NCI-H1694 (cell line): ENCODE data around the gene POLA2.
"Not testable (repeated sequence)": the region's sequence is repeated elsewhere in the genome, so short reads cannot be mapped to it uniquely, and the experiment has no call there.

Experiments
- DNase-seq: peaks from one replicate; lab custom pipeline; 2025; lab: John Stamatoyannopoulos, UW

Gene POLA2, protein sequence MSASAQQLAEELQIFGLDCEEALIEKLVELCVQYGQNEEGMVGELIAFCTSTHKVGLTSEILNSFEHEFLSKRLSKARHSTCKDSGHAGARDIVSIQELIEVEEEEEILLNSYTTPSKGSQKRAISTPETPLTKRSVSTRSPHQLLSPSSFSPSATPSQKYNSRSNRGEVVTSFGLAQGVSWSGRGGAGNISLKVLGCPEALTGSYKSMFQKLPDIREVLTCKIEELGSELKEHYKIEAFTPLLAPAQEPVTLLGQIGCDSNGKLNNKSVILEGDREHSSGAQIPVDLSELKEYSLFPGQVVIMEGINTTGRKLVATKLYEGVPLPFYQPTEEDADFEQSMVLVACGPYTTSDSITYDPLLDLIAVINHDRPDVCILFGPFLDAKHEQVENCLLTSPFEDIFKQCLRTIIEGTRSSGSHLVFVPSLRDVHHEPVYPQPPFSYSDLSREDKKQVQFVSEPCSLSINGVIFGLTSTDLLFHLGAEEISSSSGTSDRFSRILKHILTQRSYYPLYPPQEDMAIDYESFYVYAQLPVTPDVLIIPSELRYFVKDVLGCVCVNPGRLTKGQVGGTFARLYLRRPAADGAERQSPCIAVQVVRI

DNA sequence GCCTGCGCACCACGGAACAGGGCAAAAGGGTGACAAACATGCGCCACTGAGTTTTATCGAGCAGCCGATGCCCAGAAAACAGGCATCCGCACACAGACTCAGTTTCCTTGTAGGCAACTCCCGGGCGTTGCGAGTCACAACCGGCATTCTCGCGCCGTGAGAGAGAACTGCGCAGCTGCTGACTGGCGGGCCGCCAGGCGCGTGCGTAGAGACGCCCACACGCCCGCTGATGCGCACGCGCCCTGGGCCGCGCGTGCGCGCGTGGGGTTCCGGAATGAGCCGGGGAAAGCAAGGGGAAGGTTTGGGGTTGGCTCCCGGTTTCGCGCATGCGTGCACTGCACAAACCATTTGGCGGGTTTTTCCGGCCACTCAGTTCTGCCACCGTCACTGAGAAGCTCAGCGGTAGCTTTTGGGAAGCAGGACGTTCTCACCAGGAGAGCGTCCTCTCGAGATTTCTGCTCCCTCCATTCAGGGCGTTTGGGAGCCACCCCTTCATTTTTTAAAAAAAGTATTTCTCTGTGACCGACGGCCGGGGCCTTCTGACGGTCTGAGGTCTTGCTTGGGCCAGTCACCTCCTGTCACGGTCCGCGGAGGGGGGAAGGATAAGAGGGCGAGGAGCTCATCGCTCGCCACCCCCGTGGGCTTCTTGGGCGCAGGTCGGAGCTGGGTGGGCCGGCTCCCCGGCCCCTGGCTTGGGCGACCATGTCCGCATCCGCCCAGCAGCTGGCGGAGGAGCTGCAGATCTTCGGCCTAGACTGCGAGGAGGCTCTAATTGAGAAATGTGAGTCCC lies at the start of gene POLA2:
Gene POLA2, plus strand, starts transcription at position 372 of the 790 bp plus-strand sequence. Its CDS starts 331 bp downstream, at position 703.
- peak; percentile 93 for DNase-seq

DNA sequence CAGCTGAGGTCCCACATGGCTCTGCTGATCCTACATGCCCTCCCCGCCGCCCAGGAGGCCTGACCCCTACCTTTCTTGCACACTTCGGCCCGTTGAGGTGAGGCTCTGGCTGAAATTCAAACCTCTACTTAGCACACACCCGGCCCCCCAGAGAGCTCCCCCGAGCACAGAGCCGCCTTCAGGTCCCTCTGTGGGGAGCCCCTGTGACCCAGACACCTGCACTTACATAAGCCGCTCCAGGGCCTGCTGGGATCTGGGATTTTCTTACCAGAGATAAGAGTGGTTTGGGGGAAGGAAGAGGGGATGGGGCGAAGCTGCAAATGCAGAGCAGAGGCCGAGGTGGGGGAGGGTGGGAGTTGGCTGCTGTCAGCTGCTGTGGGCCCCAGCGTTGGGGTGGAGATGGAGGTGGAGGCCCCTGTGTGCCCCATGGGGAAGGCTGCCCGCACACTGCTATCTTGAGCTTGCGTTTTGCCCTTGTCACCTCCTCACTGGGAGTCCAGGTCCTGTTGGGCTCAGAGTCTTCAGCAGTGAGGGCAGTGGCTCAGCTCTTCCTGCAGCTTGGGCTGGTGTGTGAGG lies 49.4 kb upstream of the POLA2 start:
- DNase-seq, result no peak

DNA sequence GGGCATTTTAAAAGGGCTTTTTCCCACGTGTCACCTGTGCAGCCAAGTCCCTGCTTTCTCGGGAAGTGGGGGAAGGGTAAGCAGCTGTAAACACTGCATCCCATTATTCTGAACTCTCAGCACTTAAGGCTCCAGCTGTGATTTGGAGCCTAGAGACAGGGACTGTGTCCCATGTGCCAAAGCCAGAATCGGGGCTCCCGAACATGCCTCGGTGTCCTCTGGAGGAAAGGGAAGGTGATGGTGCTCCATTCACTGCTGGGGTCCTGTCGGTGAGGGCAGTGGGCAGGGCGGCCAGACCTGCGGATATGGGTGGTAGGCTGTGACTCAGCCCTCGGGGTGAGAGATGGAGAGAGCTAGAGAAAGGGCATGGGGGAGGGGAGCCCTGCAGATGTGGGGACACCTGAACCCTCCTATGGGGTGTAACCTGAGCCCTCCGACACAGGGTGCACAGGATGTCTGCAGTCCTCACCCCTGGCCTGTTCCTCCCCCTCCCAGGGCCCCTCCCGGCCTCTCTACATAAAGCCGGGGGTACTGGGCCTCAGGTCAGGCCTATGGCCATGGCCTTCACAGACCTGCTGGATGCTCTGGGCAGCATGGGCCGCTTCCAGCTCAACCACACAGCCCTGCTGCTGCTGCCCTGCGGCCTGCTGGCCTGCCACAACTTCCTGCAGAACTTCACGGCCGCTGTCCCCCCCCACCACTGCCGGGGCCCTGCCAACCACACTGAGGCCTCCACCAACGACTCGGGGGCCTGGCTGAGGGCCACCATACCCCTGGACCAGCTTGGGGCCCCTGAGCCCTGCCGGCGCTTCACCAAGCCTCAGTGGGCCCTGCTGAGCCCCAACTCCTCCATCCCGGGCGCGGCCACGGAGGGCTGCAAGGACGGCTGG lies 48.2 kb upstream of the POLA2 start:
- DNase-seq, result no peak

DNA sequence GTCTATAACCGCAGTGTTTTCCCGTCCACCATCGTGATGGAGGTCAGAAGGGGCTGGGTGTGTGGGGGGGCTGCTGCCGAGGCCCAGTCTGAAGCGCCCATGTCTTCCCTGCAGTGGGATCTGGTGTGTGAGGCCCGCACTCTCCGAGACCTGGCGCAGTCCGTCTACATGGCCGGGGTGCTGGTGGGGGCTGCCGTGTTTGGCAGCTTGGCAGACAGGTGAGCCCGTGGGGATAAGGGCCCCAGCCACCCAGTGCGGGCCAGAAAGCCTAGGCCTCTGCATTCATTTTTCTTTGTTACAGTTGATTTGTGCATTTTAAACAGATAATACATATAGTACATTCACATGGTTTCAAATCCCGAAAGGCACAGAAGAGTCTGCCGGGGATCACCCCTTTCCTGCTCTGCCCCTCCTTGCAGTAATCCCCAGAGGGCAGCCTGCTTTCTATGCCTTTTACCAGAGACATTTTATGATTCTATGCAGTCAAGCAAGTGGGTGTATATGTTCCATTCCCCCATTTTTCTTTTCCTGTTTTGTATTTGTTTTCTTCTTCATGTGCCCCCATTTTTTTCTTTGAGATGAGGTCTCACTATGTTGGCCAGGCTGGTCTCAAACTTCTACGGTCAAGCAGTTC lies 47.4 kb upstream of the POLA2 start:
- no peak for DNase-seq

DNA sequence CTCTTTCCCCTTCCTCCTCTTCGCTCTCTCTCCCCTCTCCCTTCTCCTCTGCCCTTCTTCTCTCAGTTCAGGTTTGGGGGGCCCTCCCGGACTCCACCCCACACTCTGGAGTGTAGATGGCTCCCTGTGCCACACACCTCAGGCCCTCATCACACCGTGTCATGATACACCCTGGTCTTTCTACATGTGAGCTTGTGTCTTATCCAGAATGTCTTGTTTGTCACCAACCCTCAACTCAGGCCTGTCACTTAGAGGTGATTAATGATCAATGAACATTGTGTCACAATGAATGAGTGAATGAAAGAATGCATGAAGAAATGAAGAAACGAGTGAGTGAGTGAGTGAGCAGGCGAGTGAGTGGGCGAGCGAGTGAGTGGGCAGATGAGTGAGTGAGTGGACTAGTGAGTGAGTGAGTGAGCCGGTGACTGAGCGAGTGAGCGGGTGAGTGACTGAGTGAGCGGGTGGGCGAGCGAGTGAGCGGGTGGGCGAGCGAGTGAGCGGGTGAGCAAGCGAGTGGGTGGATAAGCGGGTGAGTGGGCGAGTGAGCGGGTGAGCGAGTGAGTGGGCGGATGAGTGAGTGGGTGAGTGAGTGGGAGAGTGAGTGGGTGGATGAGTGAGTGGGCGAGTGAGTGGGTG lies 46.2 kb upstream of the POLA2 start:
- DNase-seq, result no peak

DNA sequence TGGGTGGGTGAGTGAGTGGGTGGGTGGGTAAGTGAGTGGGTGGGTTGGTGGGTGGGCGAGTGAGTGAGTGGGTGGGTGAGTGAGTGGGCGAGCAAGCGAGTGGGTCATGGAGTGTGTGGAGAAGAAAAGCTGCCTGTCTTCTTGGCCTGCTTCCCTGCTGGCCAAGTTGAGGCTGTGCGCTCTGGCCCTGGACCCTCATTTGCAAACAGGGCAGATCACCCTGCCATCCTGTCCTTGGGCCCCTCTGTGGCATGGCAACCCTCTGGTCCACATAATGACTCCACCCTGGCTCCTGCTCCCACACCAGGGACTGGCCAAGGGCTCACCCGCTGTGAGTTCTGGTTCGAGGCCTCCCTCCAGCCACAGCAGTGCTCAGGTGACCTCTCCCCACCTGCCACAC lies 44.9 kb upstream of the POLA2 start:
- no peak for DNase-seq

DNA sequence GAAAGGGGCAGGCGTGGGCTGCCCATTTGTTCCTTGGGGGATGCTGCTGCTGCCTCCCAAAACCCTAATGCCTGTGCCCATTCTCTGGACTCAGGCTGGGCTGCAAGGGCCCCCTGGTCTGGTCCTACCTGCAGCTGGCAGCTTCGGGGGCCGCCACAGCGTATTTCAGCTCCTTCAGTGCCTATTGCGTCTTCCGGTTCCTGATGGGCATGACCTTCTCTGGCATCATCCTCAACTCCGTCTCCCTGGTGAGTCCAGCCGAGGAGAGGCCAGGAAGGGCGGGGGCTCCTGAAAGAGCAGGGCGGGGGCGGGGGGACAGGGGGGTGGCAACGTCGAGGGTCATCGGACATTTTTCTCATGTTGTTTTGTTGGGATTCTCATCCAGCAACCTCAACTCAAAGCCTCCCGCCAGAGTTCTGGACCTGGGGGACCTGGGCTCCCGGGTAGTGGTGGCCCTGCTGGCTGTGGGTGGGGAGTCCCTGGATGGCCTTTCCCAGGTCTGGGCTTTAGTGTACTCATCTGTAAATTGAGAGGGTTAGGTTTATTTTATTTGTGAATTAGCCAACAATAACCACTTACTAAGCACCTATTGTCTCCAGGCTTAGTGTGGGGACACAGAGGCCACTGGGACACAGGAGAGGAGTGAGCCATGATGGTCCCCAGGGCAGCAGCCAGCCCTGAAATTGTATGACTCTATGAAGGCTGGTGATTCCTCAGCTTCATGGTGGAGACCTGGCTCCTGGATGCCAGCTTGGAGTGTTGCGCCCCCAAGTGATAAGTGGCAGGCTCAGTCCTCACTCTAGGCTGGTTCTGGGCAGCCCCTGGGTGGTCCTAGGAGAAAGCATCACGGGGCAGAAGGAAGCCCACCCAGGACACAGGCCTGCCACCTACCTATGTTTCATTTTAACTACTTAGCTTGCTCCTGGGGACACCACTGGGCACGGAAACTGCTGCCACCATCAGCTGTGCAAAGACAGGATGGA lies 44.0 kb upstream of the POLA2 start:
- no peak for DNase-seq

DNA sequence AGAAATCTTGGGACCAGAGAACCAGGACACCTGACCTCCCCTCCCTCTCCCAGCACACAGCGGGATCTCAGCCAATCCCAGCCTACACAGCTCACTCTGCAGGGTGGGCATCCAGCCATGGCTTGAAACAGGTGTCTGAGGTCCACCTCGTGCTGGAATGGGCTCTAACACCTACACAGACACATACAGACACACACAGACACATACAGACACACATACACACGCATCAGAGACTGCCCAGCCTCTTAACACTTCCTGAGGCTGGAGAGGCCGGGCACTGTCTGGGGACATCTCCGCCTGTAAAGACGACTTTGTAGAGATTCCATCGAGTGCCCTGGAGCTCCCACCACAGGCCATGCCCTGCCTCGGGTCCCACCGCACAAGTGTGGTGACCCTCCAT lies 43.3 kb upstream of the POLA2 start:
- no peak for DNase-seq

DNA sequence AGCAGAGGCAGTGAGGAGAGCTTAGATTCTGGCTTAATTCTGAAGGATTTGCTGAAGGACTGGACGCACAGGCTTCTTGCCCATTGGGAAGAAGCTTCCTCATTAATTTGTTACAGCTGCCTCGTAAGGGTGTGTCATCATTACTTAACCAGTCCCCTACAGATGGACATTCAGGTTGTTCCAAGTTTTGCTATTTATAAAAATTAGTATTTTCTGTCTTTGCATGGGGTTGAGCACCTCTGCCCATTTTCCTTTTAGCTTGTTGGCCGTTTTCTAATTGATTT lies 41.9 kb upstream of the POLA2 start:
- DNase-seq, result no peak

DNA sequence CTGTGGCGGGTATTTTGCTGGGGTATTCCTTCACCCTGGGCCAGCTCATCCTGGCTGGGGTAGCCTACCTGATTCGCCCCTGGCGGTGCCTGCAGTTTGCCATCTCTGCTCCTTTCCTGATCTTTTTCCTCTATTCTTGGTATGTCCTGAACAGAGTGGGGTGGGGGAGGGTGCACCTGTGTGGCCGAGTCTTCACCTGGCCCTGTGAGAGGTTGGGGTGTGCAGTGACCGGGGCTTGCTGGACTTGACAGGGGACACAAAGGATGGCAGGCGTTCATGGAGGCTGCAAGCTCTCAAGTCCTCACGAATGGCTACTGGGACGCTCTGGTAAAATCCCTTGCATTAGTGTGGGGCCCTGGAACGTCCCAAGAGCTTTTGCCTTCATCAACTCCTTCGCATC lies 40.7 kb upstream of the POLA2 start:
- no peak for DNase-seq

DNA sequence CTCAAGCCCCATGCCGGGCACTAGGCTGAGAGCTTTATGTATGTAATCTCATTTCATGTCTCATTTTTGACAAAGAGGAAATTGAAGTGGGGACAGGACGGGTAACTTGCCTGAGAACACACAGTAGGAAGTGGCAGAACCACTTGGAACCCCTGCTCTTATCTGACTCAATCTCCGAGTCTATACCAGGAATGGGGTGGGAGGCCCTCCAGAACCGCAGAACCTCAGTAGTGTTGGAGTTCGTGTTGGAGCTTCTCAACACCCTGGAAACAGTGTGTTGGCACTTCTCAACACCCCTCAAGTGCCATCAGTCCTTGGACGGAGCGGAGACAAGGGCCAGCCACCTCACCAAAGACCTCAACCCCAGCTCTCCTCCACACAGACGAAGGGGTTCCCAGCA lies 38.8 kb upstream of the POLA2 start:
- no peak for DNase-seq

DNA sequence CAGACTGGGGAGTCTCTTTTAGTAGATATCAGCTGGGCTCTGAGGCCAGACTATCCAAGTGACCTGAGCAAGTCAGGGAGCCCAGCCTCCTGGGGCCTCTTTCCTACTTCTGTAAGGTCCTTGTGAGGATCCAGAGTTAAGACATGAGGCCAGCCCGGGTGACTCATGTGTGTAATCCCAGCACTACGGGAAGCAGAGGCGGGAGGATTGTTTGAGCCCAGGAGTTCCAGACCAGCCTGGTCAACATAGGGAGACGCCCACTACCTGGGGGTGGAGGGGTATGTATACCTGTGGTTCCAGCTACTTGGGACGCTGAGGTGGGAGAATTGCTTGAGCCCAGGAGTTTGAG lies 36.9 kb upstream of the POLA2 start:
- DNase-seq, result no peak

DNA sequence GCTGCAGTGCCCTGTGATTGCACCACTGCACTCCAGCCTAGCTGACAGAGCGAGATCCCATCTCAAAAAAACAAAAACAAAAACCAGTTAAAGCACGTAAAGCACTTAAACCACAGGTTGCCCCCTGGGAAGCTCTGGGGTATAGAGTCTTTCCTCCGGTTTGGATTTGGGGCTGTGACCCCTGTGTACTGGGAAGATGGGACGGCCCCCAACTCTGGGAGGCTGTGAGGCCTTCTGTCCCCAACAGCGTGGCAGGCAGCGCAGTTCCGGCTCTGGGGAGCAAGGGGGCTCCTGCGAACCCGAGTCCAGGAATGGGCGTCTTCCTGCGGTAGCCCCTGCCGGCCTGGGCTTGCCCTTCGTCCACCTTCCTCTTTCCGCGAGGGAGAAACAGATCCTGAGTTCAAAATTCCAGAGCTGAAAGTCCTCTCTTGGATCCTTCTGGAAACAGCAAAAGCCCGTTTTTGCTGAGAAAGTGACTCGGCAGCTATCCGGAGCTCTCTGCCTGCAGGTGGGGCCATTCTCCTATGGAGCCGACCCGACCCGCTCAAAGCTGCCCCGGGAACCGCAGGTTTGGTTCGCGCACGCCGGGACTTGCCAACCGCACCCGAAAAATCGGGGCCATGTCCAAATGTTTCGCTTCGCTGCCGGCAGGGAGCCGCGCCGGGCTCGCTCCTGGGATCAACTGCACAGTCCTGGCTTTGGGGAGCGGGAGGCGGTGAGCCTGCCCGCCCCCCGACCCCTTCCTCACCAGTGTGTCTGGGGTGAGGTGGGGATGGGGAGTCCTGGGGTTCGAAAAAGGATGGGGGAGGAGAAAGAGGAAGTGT lies 36.3 kb upstream of the POLA2 start:
- DNase-seq, result peak; percentile 7

DNA sequence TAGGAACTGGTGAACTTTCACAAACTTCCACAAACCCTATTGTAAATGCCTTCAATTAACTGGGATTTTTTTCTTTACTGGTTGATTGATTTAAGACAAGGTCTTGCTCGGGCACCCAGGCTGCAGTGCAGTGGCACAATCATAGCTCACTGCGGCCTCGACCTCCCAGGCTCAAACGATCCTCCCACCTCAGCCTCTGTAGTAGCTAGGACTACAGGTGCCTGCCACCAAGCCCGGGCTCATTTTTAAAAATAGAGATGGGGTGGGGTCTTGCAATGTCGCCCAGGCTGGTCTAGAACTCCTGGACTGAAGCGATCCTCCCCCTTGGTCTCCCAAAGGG lies 35.7 kb upstream of the POLA2 start:
- DNase-seq, result no peak

DNA sequence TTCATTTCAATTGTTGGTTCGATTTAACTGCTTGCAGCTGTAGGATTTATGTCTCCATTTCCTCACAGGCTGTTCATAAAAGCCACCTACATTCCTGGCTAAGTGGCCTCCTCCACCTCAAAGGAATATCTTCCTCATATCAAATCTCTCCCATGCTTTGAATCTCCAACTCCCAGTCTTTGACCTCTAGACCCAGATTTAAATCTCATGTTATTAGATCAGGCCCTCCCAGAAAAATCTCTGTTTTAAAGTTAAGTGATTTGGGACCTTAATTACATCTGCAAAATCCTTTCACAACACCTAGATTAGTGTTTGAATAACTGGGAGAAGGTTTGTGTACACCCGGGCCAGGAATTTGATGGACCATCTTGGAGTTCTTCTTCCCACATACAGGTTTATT lies 33.9 kb upstream of the POLA2 start:
- DNase-seq, result no peak

DNA sequence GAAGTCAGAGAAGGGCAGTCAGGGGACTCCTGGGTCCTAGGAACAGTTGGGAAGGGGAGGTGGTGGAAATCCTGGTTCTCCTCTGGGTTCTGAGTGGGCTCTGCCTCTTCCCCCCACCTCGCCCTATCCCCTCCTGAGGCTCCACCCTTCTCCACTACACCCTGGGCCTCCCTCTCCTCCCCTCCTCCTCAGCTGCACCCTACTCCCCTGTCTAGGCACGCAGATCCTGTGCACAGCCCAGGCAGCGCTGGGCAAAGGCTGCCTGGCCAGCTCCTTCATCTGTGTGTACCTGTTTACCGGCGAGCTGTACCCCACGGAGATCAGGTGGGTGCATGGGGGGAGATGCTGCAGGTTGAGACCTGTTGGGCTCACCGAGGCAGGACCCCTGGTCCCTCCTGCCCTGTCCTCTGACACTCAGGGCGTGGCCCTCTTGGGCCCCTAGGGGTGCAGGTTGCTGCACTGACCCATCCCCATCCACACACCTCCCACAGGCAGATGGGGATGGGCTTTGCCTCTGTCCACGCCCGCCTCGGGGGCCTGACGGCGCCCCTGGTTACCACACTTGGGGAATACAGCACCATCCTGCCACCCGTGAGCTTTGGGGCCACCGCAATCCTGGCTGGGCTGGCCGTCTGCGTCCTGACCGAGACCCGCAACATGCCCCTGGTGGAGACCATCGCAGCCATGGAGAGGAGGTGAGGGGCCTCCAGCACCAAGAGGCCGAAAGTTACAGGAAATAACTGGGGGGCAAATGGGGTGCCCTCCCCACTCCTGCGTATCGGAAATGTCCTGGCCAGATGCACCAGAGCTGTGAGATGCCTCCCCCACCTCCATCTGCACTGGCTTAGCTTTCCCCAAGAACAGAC lies 25.3 kb upstream of the POLA2 start:
- no peak for DNase-seq

DNA sequence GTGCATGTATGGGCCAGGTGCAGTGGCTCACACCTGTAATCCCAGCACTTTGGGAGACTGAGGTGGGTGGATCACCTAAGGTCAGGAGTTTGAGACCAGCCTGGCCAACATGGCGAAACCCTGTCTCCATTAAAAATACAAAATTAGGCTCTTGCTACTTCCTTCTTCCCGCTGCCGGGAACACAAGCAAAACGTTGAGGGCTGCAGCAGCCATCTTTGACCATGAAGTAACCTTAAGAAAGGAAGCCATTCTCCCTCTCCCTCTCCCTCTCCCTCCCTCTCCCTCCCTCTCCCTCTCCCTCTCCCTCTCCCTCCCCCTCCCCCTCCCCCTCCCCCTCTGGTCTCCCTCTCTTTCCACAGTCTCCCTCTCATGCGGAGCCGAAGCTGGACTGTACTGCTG lies 23.5 kb upstream of the POLA2 start:
- not testable (repeated sequence) for DNase-seq

DNA sequence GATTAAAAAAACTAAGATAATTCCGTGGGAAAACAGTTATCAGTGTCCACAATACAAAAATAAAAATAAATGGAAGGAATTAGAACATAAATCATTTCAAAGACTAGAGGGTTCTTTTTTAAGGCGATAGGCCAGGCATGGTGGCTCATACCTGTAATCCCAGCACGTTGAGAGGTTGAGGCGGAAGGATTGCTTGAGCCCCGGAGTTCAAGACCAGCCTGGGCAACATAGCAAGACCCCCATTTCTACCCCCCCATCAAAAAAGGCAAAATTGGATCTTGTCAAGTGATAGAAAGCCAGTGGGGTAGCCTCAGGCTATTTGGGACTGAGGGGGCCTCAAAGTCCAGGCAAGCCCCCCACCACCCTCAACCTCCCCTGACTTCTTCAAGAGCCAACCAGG lies 20.6 kb upstream of the POLA2 start:
- no peak for DNase-seq
